ENCODE measurements around the gene ABHD10.

Gene ABHD10

GRCh38 chr3:112017091-112017490, 38.3 kb downstream of the ABHD10 start:
- POLR2A ChIA-PET: no interaction called here
- CTCF ChIA-PET: interaction anchor here (1.0 to 11.5 kb wide), 9 partner anchors 10 to 326 kb away, joined by 3 to 219 read pairs (median 8); partner anchors contain the start of gene TAGLN3

GRCh38 chr3:112018712-112019111, 39.9 kb downstream of the ABHD10 start:
- TF ChIP-seq, protein P1, sequence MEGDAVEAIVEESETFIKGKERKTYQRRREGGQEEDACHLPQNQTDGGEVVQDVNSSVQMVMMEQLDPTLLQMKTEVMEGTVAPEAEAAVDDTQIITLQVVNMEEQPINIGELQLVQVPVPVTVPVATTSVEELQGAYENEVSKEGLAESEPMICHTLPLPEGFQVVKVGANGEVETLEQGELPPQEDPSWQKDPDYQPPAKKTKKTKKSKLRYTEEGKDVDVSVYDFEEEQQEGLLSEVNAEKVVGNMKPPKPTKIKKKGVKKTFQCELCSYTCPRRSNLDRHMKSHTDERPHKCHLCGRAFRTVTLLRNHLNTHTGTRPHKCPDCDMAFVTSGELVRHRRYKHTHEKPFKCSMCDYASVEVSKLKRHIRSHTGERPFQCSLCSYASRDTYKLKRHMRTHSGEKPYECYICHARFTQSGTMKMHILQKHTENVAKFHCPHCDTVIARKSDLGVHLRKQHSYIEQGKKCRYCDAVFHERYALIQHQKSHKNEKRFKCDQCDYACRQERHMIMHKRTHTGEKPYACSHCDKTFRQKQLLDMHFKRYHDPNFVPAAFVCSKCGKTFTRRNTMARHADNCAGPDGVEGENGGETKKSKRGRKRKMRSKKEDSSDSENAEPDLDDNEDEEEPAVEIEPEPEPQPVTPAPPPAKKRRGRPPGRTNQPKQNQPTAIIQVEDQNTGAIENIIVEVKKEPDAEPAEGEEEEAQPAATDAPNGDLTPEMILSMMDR (IDR thresholded peaks at IDR 0.05; ENCODE audit: insufficient read depth, low read length, missing control alignments): no peak
- ChIA-PET POLR2A (no interaction called here), CTCF (interaction anchor here (1.0 to 11.5 kb wide), 6 partner anchors 10 to 349 kb away, joined by 3 to 219 read pairs (median 6); no protein-coding TSS in a partner anchor)
- H3K4me3 ChIP-seq (ENCODE audit: low read depth, low read length): no peak overlapping the region
- no peak for DNase-seq (ENCODE audit: low read depth, low spot score)

More at GRCh38 chr3:112017091-112017490, 38.3 kb downstream of the ABHD10 start:
- TF ChIP-seq, protein P1 (IDR thresholded peaks at IDR 0.05; ENCODE audit: insufficient read depth, low read length, missing control alignments): no peak
- DNase-seq (ENCODE audit: low read depth, low spot score): no peak
- no peak overlapping the region for H3K4me3 ChIP-seq (ENCODE audit: low read depth, low read length)

DNA sequence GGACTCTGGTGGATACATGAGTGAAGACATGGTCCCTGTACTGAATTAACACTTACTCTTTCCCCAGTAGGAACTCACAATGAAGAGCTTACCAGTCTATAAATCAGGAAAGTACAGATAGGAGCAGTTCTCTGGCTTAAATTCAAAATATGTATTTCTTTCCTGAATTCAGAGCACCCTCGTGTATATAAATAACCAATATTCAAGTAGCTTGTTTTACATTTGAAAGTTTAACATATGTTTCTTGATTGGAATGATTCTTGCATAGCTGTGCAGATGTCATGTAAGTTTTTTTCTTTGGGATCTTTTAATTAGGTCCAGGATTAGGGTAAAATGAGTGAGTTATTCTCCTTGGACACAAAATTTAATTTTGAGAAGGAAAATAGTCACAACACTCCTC, 40.9 kb downstream of the ABHD10 start:
- TF ChIP-seq, protein P1 (IDR thresholded peaks at IDR 0.05; ENCODE audit: insufficient read depth, low read length, missing control alignments): no peak
- ChIA-PET POLR2A (interaction anchor here (0.7 kb wide), 1 partner anchor 12 kb away, joined by 3 read pairs; no protein-coding TSS in a partner anchor), CTCF (interaction anchor here (1.0 to 11.5 kb wide), 3 partner anchors 8 to 31 kb away, joined by 3 to 219 read pairs (median 8); no protein-coding TSS in a partner anchor)
- no peak overlapping the region for H3K4me3 ChIP-seq (ENCODE audit: low read depth, low read length)
- no peak for DNase-seq (ENCODE audit: low read depth, low spot score)

DNA sequence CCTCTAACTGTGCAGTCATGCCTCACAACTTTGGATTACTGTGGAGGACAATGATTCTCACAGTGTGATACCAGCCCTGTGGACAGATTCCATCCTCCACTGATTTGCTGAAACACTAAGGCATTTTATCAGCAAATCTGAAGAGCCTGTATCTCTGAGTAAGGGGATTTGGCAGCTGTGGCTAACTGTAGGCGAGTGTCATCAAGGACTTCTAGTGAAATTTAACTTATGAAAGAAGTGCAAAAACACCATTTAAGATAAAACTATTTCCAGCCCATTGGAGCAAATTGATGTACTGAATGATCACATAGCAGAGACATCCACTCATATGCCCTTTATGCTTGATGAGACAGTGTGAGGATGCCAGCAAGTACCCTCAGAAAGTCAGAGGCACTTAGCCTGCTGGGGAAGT, 41.9 kb downstream of the ABHD10 start:
- TF ChIP-seq, protein P1 (IDR thresholded peaks at IDR 0.05; ENCODE audit: insufficient read depth, low read length, missing control alignments): no peak
- CTCF ChIA-PET: interaction anchor here (1.0 to 11.5 kb wide), 3 partner anchors 9 to 32 kb away, joined by 3 to 219 read pairs (median 8); no protein-coding TSS in a partner anchor
- DNase-seq (ENCODE audit: low read depth, low spot score): no peak
- H3K4me3 ChIP-seq (ENCODE audit: low read depth, low read length): no peak overlapping the region
- POLR2A ChIA-PET: interaction anchor here (0.7 kb wide), 1 partner anchor 13 kb away, joined by 3 read pairs; no protein-coding TSS in a partner anchor

DNA sequence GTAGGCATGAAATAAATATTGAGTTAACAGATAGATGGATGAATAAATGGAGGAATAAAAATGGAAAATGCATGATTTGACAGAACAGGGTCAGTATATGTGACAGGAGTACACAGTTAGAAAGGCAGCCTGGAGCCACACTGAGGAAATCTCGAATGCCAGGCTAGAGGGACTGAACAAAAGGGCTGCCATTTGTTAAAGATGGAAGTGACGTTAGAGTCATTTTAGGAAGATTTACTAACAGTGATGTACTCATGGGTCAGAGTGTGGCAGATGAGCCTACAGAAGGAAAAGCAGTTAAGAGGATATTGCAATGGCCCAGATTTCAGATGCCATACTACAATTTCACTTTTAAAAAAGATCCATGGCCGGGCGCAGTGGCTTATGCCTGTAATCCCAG, 48.3 kb downstream of the ABHD10 start:
- CTCF ChIA-PET: interaction anchor here (0.8 to 6.3 kb wide), 4 partner anchors 11 to 38 kb away, joined by 5 to 42 read pairs (median 5); no protein-coding TSS in a partner anchor
- H3K4me3 ChIP-seq (ENCODE audit: low read depth, low read length): no peak overlapping the region
- TF ChIP-seq, protein P1 (IDR thresholded peaks at IDR 0.05; ENCODE audit: insufficient read depth, low read length, missing control alignments): no peak
- POLR2A ChIA-PET: no interaction called here
- no peak for DNase-seq (ENCODE audit: low read depth, low spot score)

DNA sequence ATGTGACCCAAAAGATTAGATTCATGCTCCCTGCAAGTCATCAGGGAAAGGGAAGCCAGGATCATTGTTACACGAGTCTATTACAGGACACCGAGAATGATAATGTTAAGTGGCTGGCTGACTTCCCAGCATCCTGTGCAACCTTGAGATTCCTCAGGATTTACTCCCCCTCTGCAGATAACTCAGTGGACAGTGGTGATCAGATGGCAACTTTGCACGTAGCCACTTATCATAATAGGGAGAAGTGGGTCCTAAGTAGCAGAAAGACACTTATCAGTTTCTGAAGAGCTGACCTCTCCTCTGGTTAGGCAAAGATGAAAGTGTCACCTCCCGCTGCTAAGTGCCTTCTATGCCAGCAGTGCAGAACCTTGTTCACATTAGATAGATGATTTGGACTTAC, 49.0 kb downstream of the ABHD10 start:
- CTCF ChIA-PET: interaction anchor here (1.2 to 2.0 kb wide), 4 partner anchors 11 to 16 kb away, joined by 4 to 8 read pairs (median 6); no protein-coding TSS in a partner anchor
- no peak for DNase-seq (ENCODE audit: low read depth, low spot score)
- POLR2A ChIA-PET: no interaction called here
- TF ChIP-seq, protein P1 (IDR thresholded peaks at IDR 0.05; ENCODE audit: insufficient read depth, low read length, missing control alignments): no peak
- H3K4me3 ChIP-seq (ENCODE audit: low read depth, low read length): no peak overlapping the region

Data from AG04449 (cell line).